Stimulated activated CD8-positive, alpha-beta memory T cell treated with anti-CD3 and anti-CD28 coated beads, Interleukin-2, amount 100 ng/mL, for 48 hours (primary cell): Measurements from ENCODE around the gene GOLGA6C.
"Not testable (repeated sequence)": the region's sequence is repeated elsewhere in the genome, so short reads cannot be mapped to it uniquely, and the experiment has no call there.

ENCODE experiments used
- DNase-seq, 2 donors: peaks; one replicate each; pipeline ENCODE4 v3.0.0-alpha.2; 2020; ENCODE audit warnings: low read depth in 2 of 2

Gene GOLGA6C

DNA sequence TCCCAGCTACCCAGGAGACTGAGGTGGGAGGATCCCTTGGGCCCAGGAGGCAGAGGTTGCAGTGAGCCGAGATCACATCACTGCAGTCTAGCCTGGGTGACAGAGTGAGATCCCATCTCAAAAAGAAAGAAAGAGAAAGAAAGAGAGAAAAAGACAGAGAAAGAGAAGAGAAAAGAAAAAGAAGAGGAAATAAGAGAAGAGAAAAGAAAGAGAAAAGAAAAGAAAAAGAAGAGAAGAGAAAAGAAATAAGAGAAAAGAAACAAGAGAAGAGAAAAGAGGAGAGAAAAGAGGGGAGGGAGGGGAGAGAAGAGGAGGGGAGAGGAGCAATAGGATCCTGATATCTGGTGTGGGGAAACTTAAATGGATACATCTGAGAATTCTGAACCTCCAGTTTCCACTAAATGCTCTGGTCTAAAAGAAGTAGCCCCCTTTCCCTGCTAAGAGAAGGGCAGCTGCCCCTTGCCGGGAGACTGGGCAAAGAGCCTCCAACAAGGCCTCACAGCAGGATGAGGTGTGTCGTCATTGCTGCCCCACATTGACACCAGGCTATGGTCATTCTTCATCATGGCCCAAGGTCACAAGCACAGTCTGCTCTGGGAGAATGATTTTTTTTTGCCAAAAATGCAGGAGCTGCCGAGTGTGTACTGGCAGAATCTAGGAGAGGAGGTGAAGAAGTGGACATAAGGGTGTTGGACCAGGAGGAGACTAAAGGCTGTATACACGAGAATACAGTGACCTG lies 56.6 kb downstream of the GOLGA6C start:
- no peak for DNase-seq

DNA sequence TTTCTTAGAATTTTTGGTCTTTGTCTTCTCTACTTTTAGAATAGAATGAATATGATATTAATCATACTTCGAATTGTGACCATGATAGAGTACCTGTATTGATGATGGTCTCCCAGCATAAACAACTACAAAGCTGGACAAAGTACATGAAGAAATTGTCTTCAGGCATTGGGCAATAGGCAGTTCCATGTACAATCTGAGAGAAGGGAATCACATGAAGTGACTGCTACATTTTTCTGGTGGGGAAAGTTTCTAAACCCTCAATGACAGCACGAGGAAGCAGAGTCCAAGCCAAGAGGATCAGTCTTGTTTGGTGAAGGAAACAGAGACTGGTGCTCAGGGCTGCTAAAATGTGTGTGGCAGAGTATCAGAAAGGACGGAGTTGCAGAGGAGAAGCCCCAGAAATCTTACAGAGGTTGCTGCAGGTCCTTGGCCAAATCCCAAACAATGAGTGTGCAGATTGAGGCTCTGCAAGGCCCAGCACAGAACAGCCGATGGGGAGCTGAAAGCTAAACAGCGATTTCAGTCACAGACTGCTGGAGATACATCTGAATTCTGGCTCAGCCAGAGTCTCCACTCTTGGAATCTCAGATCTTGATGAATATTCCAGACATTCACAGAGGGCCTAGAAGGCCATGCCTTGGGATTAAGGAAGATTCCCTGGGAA lies 61.2 kb downstream of the GOLGA6C start:
- DNase-seq: not testable (repeated sequence)
